IMR-90 (cell line): Measurements from ENCODE around the gene HRH3. TPM values are rescaled to one million over a fixed set of nuclear protein-coding genes. Genes with fewer than 3 reads are reported as not detected.

Source experiments
- ATAC-seq: fragments of 200-7000 bp; cut with Tn5 transposase; 2 replicates; pipeline ENCODE4 v1.9.1; 2020; ENCODE audit warnings: low read depth, mild to moderate bottlenecking, moderate library complexity
- BruUV-seq: library from RNA; stranded (reverse); fragments of 400-500 nt; replicated peaks from 2 replicates; lab custom pipeline; 2021; lab: Mats Ljungman, UMichigan
- CTCF ChIA-PET: fragments of 300-600 bp; formaldehyde crosslinking; extraction: SDS; loops from one replicate; lab custom pipeline; 2021; ENCODE audit warnings: antibody characterized with exemption; lab: Yijun Ruan, JAX
- POLR2A ChIA-PET: fragments of 300-600 bp; sonication (Branson Sonifier 250); formaldehyde crosslinking; loops from one replicate; lab custom pipeline; 2022; ENCODE audit warnings: antibody characterized with exemption; ENCODE audit not compliant: unreplicated experiment; lab: Charles Lee
- DNase-seq: peaks from one replicate; pipeline ENCODE4 v3.0.0; 2013
- H2AFZ ChIP-seq: replicated peaks from 2 replicates; pipeline ENCODE3; 2013; ENCODE audit warnings: low read length, mild to moderate bottlenecking; ENCODE audit not compliant: poor library complexity
- H2AK5ac ChIP-seq: 2 replicates; pipeline ENCODE4 v1.6.1; 2013; ENCODE audit warnings: low read depth, low read length, inconsistent platforms
- H2AK9ac ChIP-seq: replicated peaks from 2 replicates; pipeline ENCODE3; 2013; ENCODE audit warnings: mild to moderate bottlenecking, low read depth, low read length, moderate library complexity; ENCODE audit not compliant: poor library complexity
- H2BK120ac ChIP-seq: 2 replicates; pipeline ENCODE4 v1.6.1; 2013; ENCODE audit warnings: low read depth, low read length, inconsistent platforms
- H2BK15ac ChIP-seq: 3 replicates; pipeline ENCODE4 v1.6.1; 2013; ENCODE audit warnings: low read depth, low read length, inconsistent platforms
- H2BK20ac ChIP-seq: 2 replicates; pipeline ENCODE4 v1.6.1; 2013; ENCODE audit warnings: low read depth, mild to moderate bottlenecking, inconsistent platforms, low read length, moderate library complexity
- H2BK5ac ChIP-seq: 2 replicates; pipeline ENCODE4 v1.6.1; 2013; ENCODE audit warnings: mild to moderate bottlenecking, low read depth, low read length, inconsistent platforms; ENCODE audit not compliant: poor library complexity, severe bottlenecking
- H3K14ac ChIP-seq: replicated peaks from 2 replicates; pipeline ENCODE4 v1.6.1; 2013; ENCODE audit warnings: low read depth, low read length, inconsistent platforms
- H3K18ac ChIP-seq: 2 replicates; pipeline ENCODE4 v1.6.1; 2013; ENCODE audit warnings: low read depth, low read length, control low read depth
- H3K23ac ChIP-seq: 2 replicates; pipeline ENCODE4 v1.6.1; 2013; ENCODE audit warnings: low read depth, low read length, inconsistent platforms
- H3K27ac ChIP-seq: 2 replicates; pipeline ENCODE4 v1.5.1; 2013; ENCODE audit warnings: mild to moderate bottlenecking, control low read depth, low read length; ENCODE audit not compliant: insufficient read depth
- H3K27me3 ChIP-seq: 2 replicates; pipeline ENCODE4 v1.6.1; 2013; ENCODE audit warnings: low read length; ENCODE audit not compliant: control insufficient read depth, insufficient read depth
- H3K36me3 ChIP-seq: 2 replicates; pipeline ENCODE4 v1.6.1; 2013; ENCODE audit warnings: low read length, mixed read lengths; ENCODE audit not compliant: control insufficient read depth, insufficient read depth
- H3K4ac ChIP-seq: 2 replicates; pipeline ENCODE4 v1.6.1; 2013; ENCODE audit warnings: low read depth, low read length, inconsistent platforms
- H3K4me1 ChIP-seq: 2 replicates; pipeline ENCODE4 v1.6.1; 2013; ENCODE audit warnings: low read length, mixed read lengths; ENCODE audit not compliant: control insufficient read depth, insufficient read depth
- H3K4me2 ChIP-seq: 2 replicates; pipeline ENCODE4 v1.6.1; 2013; ENCODE audit warnings: low read depth, mild to moderate bottlenecking, control low read depth, low read length, moderate library complexity
- H3K4me3 ChIP-seq: 2 replicates; pipeline ENCODE4 v1.5.1; 2013; ENCODE audit warnings: low read depth, mild to moderate bottlenecking, control low read depth, low read length, moderate library complexity; ENCODE audit not compliant: insufficient read depth
- H3K56ac ChIP-seq: 2 replicates; pipeline ENCODE4 v1.6.1; 2013; ENCODE audit warnings: low read length, inconsistent platforms; ENCODE audit not compliant: insufficient read depth; ENCODE audit errors: extremely low read depth
- H3K79me1 ChIP-seq, 2 experiments: 2 replicates each; pipeline ENCODE4 v1.6.1; 2013; ENCODE audit warnings: low read length in 2 of 2, inconsistent platforms in 1 of 2, low read depth in 1 of 2
- H3K9ac ChIP-seq: 2 replicates; pipeline ENCODE4 v1.6.1; 2013; ENCODE audit warnings: low read depth, low read length, control low read depth
- H3K9me1 ChIP-seq: 2 replicates; pipeline ENCODE4 v1.6.1; 2013; ENCODE audit warnings: low read length, inconsistent platforms; ENCODE audit not compliant: insufficient read depth
- H3K9me3 ChIP-seq: 2 replicates; pipeline ENCODE4 v1.6.1; 2013; ENCODE audit warnings: low read length; ENCODE audit not compliant: control insufficient read depth, insufficient read depth
- H4K20me1 ChIP-seq: 2 replicates; pipeline ENCODE4 v1.6.1; 2013; ENCODE audit warnings: low read length, inconsistent platforms; ENCODE audit not compliant: insufficient read depth
- H4K5ac ChIP-seq: 2 replicates; pipeline ENCODE4 v1.6.1; 2013; ENCODE audit warnings: mild to moderate bottlenecking, low read depth, low read length, control low read depth
- H4K8ac ChIP-seq, 2 experiments: 2 replicates each; pipeline ENCODE4 v1.6.1; 2013; ENCODE audit warnings: low read depth in 2 of 2, low read length in 2 of 2, control low read depth in 1 of 2, inconsistent platforms in 1 of 2
- H4K91ac ChIP-seq: 2 replicates; pipeline ENCODE4 v1.6.1; 2013; ENCODE audit warnings: low read depth, low read length, inconsistent platforms; ENCODE audit not compliant: insufficient read depth
- RAD21 ChIP-seq: IDR thresholded peaks from 2 replicates; pipeline ENCODE4 v1.6.1; 2012; ENCODE audit warnings: low read length, improper control_type of control experiment
- SMC3 ChIP-seq: fragments of 150-350 bp; IDR thresholded peaks from 2 replicates; pipeline ENCODE4 v1.6.1; 2016; ENCODE audit warnings: low read depth, mild to moderate bottlenecking, antibody characterized with exemption, low read length, moderate library complexity
- WGBS, 2 experiments: methylation state at CpG; one replicate each; pipeline versions ENCODE4 v1.1.5 to v1.1.7; 2013; ENCODE audit warnings: missing lambda C conversion rate in 2 of 2; ENCODE audit not compliant: insufficient read length in 1 of 2; ENCODE audit errors: extremely low coverage in 2 of 2; 5-methylcytosine and 5-hydroxymethylcytosine counted together
- dilution Hi-C: fragments of 300-500 bp; cut with HindIII; formaldehyde crosslinking; loops from one replicate; pipeline ENCODE4 v1.14.3; 2018; ENCODE audit warnings: low sequenced_read_pairs; ENCODE audit not compliant: unreplicated experiment
- in situ Hi-C: fragments of 300-500 bp; cut with MboI; formaldehyde crosslinking; loops from 3 replicates; pipeline ENCODE4 v1.14.3; 2019; ENCODE audit warnings: low sequenced_read_pairs, inconsistent platforms, mixed read lengths
- intact Hi-C: fragments of 100-400 bp; cut with micrococcal nuclease; formaldehyde crosslinking; loops from 2 replicates; pipeline ENCODE4 v1.10.0; 2022
- polyA plus RNA-seq, 3 experiments: library from polyadenylated mRNA; depleted of rRNA; stranded (reverse); fragments of >200 nt; gene quantifications; 2 replicates each; pipeline ENCODE4 v1.2.3, GENCODE V29; 2012; ENCODE audit warnings: low replicate concordance in 1 of 3
- total RNA-seq: library from RNA; depleted of rRNA; stranded (reverse); fragments of >200 nt; gene quantifications from 2 replicates; pipeline ENCODE4 v1.2.3, GENCODE V29; 2012
- TF ChIP-seq, protein P1 (sequence below): conservative IDR thresholded peaks from 2 replicates; pipeline ENCODE4 v1.5.1; 2012; ENCODE audit warnings: mild to moderate bottlenecking, low read depth, low read length, improper control_type of control experiment

HRH3 gene
- total and polyA plus RNA-seq, 2 of the 4 experiments (the other 2 are of a cell fraction): not detected

DNA sequence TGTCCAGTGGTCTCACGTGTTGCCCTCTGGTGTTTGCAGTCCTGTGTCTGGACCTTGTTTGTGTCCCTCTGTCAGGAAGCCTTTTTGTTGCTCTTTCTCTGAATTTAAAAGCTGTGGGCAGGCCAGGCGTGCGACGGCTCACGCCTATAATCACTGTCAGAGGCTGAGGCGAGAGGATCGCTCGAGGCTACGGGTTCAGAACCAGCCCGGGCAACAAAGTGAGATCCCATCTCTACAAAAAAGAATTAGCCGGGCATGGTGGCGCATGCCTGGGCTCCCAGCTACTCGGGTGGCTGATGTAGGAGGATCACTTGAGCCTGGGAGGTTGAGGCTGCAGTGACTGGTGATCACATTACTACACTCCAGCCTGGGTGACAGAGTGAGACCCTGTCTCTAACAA lies 46.8 kb upstream of the HRH3 start:
- Histone ChIP-seq H4K5ac (no peak overlapping the region), H3K14ac (no peak overlapping the region), H2AFZ (no peak overlapping the region), H3K27ac (no peak overlapping the region), H3K4ac (no peak overlapping the region), H3K4me3 (no peak overlapping the region), H2BK20ac (no peak overlapping the region), H3K9me3 (peaks cover 2% of the 10 kb centered on the region), H3K56ac (no peak overlapping the region), H3K18ac (no peak overlapping the region), H2AK9ac (no peak overlapping the region), H3K27me3 (no peaks in the 10 kb centered on the region), H3K9me1 (no peaks in the 10 kb centered on the region), H2BK15ac (no peak overlapping the region), H3K4me1 (no peaks in the 10 kb centered on the region), H3K9ac (no peak overlapping the region), H3K79me1 (peaks cover 20 to 21% of the 10 kb centered on the region in 2 experiments), H4K8ac (no peak overlapping the region), H3K36me3 (peaks cover 45% of the 10 kb centered on the region), H2AK5ac (no peak overlapping the region), H2BK5ac (no peak overlapping the region), H3K23ac (no peak overlapping the region), H4K20me1 (peaks cover 9% of the 10 kb centered on the region), H2BK120ac (no peak overlapping the region), H3K4me2 (no peak overlapping the region), H4K91ac (no peak overlapping the region)
- 100% methylated on average over 6 of the region's 13 CpGs; no CpG with 5 or more reads in 1 of the 2 experiments for WGBS, 2 experiments
- ATAC-seq (no peak), DNase-seq (no peak)
- POLR2A ChIA-PET: no interaction called here
- dilution Hi-C loops (no loop called here), intact Hi-C loops (no loop called here), in situ Hi-C loops (no loop called here)
- BruUV-seq: no TSS peak
- CTCF ChIA-PET: interaction anchor here (0.6 kb wide), 1 partner anchor 116 kb away, joined by 4 read pairs; no protein-coding TSS in a partner anchor
- TF ChIP-seq RAD21 (no peak), SMC3 (no peak)
- TF ChIP-seq, protein P1, sequence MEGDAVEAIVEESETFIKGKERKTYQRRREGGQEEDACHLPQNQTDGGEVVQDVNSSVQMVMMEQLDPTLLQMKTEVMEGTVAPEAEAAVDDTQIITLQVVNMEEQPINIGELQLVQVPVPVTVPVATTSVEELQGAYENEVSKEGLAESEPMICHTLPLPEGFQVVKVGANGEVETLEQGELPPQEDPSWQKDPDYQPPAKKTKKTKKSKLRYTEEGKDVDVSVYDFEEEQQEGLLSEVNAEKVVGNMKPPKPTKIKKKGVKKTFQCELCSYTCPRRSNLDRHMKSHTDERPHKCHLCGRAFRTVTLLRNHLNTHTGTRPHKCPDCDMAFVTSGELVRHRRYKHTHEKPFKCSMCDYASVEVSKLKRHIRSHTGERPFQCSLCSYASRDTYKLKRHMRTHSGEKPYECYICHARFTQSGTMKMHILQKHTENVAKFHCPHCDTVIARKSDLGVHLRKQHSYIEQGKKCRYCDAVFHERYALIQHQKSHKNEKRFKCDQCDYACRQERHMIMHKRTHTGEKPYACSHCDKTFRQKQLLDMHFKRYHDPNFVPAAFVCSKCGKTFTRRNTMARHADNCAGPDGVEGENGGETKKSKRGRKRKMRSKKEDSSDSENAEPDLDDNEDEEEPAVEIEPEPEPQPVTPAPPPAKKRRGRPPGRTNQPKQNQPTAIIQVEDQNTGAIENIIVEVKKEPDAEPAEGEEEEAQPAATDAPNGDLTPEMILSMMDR: no peak
